ENCODE results near the gene TRMT11. TPM values are rescaled to one million over a fixed set of nuclear protein-coding genes. Genes with fewer than 3 reads are reported as not detected.
A peak's percentile ranks its signal among the peaks of the same experiment; 100 is the strongest.

Gene TRMT11
- total and polyA plus RNA-seq, 2 of the 13 experiments (the other 11 are each of a cell fraction or from before 2014, with no cell fraction given) = 42.2 to 81.9 TPM

DNA sequence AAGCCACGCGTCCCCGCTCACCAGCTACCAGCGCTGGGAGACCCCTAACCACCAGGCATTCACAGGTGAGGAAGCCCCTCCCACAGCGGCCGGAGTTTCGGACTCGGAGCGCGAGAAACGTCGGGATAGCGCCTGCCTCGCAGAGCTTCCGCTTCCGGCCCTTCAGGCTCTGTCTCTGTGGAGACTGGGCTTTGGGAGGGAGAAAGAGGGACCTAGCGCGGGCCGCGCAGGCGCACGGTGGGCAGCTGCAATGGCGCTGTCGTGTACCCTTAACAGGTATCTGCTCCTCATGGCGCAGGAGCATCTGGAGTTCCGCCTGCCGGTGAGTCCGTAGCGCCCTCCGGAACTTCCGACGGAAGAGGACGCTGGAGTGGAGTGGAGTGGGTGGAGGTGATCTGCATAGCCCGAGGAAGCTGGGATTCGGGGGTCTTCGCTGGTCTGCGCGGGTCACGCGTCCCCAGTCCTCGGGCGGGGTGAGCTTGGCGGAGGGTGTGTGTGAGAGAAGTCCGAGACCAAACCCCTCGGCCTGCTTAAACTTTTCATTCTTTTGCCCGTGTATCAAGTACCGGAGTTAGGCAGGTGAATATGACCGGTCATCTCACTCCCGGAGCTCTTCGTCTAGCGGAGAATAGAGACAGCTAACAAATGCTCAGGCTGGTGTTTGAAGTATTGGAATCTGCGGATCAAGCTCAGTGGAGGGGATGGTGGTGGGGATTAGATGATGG lies at the start of gene TRMT11 (continued):
- TF ChIP-seq YEATS4 (CRISPR knock-in tag; IDR thresholded peaks at IDR 0.05; ENCODE audit: borderline replicate concordance) = peak; percentile 90
- TF ChIP-seq ZNF251 (CRISPR knock-in tag; IDR thresholded peaks at IDR 0.05) = no peak
- TF ChIP-seq, protein P1, sequence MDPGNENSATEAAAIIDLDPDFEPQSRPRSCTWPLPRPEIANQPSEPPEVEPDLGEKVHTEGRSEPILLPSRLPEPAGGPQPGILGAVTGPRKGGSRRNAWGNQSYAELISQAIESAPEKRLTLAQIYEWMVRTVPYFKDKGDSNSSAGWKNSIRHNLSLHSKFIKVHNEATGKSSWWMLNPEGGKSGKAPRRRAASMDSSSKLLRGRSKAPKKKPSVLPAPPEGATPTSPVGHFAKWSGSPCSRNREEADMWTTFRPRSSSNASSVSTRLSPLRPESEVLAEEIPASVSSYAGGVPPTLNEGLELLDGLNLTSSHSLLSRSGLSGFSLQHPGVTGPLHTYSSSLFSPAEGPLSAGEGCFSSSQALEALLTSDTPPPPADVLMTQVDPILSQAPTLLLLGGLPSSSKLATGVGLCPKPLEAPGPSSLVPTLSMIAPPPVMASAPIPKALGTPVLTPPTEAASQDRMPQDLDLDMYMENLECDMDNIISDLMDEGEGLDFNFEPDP (CRISPR knock-in tag; conservative IDR thresholded peaks at IDR 0.05) = no peak
- peak; percentile 41; the same call in 1 of the 2 replicates for TF ChIP-seq ZNF652 (CRISPR knock-in tag; IDR thresholded peaks at IDR 0.05; ENCODE audit: borderline replicate concordance, low read depth)
- peak; percentile 60; the same call in 1 of the 2 replicates for TF ChIP-seq HNRNPL (IDR thresholded peaks at IDR 0.05; ENCODE audit: low read depth, low read length)
- TF ChIP-seq, protein P2, sequence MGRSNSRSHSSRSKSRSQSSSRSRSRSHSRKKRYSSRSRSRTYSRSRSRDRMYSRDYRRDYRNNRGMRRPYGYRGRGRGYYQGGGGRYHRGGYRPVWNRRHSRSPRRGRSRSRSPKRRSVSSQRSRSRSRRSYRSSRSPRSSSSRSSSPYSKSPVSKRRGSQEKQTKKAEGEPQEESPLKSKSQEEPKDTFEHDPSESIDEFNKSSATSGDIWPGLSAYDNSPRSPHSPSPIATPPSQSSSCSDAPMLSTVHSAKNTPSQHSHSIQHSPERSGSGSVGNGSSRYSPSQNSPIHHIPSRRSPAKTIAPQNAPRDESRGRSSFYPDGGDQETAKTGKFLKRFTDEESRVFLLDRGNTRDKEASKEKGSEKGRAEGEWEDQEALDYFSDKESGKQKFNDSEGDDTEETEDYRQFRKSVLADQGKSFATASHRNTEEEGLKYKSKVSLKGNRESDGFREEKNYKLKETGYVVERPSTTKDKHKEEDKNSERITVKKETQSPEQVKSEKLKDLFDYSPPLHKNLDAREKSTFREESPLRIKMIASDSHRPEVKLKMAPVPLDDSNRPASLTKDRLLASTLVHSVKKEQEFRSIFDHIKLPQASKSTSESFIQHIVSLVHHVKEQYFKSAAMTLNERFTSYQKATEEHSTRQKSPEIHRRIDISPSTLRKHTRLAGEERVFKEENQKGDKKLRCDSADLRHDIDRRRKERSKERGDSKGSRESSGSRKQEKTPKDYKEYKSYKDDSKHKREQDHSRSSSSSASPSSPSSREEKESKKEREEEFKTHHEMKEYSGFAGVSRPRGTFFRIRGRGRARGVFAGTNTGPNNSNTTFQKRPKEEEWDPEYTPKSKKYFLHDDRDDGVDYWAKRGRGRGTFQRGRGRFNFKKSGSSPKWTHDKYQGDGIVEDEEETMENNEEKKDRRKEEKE (IDR thresholded peaks at IDR 0.05) = no peak
- TF ChIP-seq SMYD3 (CRISPR knock-in tag; IDR thresholded peaks at IDR 0.05) = no peak
- peak; percentile 95 for TF ChIP-seq ARNT2 (CRISPR knock-in tag; IDR thresholded peaks at IDR 0.05; ENCODE audit: low read depth)
- TF ChIP-seq, protein P3, sequence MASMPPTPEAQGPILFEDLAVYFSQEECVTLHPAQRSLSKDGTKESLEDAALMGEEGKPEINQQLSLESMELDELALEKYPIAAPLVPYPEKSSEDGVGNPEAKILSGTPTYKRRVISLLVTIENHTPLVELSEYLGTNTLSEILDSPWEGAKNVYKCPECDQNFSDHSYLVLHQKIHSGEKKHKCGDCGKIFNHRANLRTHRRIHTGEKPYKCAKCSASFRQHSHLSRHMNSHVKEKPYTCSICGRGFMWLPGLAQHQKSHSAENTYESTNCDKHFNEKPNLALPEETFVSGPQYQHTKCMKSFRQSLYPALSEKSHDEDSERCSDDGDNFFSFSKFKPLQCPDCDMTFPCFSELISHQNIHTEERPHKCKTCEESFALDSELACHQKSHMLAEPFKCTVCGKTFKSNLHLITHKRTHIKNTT (CRISPR knock-in tag; IDR thresholded peaks at IDR 0.05) = no peak
- TF ChIP-seq IKZF1 (IDR thresholded peaks at IDR 0.05) = no peak
- TF ChIP-seq ARNTL (CRISPR knock-in tag; IDR thresholded peaks at IDR 0.05) = peak; percentile 82
- no peak for TF ChIP-seq HNRNPUL1 (IDR thresholded peaks at IDR 0.05; ENCODE audit: low read depth, low read length)
- TF ChIP-seq, protein P4, sequence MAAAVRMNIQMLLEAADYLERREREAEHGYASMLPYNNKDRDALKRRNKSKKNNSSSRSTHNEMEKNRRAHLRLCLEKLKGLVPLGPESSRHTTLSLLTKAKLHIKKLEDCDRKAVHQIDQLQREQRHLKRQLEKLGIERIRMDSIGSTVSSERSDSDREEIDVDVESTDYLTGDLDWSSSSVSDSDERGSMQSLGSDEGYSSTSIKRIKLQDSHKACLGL (CRISPR knock-in tag; IDR thresholded peaks at IDR 0.05) = no peak; the same call in 1 of the 2 replicates
- TF ChIP-seq GZF1 (CRISPR knock-in tag; IDR thresholded peaks at IDR 0.05) = peak; percentile 50; the same call in 1 of the 2 replicates
- TF ChIP-seq, protein P5, sequence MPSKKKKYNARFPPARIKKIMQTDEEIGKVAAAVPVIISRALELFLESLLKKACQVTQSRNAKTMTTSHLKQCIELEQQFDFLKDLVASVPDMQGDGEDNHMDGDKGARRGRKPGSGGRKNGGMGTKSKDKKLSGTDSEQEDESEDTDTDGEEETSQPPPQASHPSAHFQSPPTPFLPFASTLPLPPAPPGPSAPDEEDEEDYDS (CRISPR knock-in tag; IDR thresholded peaks at IDR 0.05) = peak; percentile 91
- TF ChIP-seq ZNF20 (CRISPR knock-in tag; IDR thresholded peaks at IDR 0.05) = no peak
- no peak for TF ChIP-seq ATF7 (IDR thresholded peaks at IDR 0.05)
- TF ChIP-seq ATF7 (CRISPR knock-in tag; IDR thresholded peaks at IDR 0.05) = 0 out of 2 replicates have a peak, but pooled peaks have one; percentile 45
- TF ChIP-seq PPARG (CRISPR knock-in tag; conservative IDR thresholded peaks at IDR 0.05) = 0 out of 2 replicates have a peak, but pooled peaks have one; percentile 39
- peak; percentile 64; the same call in 1 of the 2 replicates for TF ChIP-seq ZBTB21 (CRISPR knock-in tag; IDR thresholded peaks at IDR 0.05)
- TF ChIP-seq, protein P6, sequence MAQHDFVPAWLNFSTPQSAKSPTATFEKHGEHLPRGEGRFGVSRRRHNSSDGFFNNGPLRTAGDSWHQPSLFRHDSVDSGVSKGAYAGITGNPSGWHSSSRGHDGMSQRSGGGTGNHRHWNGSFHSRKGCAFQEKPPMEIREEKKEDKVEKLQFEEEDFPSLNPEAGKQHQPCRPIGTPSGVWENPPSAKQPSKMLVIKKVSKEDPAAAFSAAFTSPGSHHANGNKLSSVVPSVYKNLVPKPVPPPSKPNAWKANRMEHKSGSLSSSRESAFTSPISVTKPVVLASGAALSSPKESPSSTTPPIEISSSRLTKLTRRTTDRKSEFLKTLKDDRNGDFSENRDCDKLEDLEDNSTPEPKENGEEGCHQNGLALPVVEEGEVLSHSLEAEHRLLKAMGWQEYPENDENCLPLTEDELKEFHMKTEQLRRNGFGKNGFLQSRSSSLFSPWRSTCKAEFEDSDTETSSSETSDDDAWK (CRISPR knock-in tag; IDR thresholded peaks at IDR 0.05) = no peak
- peak; percentile 63; the same call in 1 of the 2 replicates for TF ChIP-seq ZFP82 (CRISPR knock-in tag; IDR thresholded peaks at IDR 0.05; ENCODE audit: borderline replicate concordance)
- no peak; the same call in 1 of the 2 replicates for TF ChIP-seq SAFB2 (CRISPR knock-in tag; IDR thresholded peaks at IDR 0.05; ENCODE audit: borderline replicate concordance, low read depth)

All from HepG2 (cell line).